IMR-90 (cell line): ENCODE measurements around the gene PPM1H.

ENCODE experiments used
- ELK1 ChIP-seq: fragments of 150-350 bp; IDR thresholded peaks from 2 replicates; pipeline ENCODE4 v1.6.1; 2016; ENCODE audit warnings: low read depth, mild to moderate bottlenecking, low read length, moderate library complexity, borderline replicate concordance
- MAFK ChIP-seq: IDR thresholded peaks from 2 replicates; pipeline ENCODE4 v1.6.1; 2012; ENCODE audit warnings: low read depth, low read length, improper control_type of control experiment
- NFE2L2 ChIP-seq: fragments of 150-350 bp; IDR thresholded peaks from 2 replicates; pipeline ENCODE4 v1.6.1; 2016; ENCODE audit warnings: low read depth, mild to moderate bottlenecking, low read length
- POLR2A ChIP-seq: IDR thresholded peaks from 2 replicates; pipeline ENCODE4 v1.6.1; 2012; ENCODE audit warnings: mild to moderate bottlenecking, low read depth, low read length
- RAD21 ChIP-seq: IDR thresholded peaks from 2 replicates; pipeline ENCODE4 v1.6.1; 2012; ENCODE audit warnings: low read length, improper control_type of control experiment
- RCOR1 ChIP-seq: IDR thresholded peaks from 2 replicates; pipeline ENCODE4 v1.6.1; 2012; ENCODE audit warnings: mild to moderate bottlenecking, low read length, improper control_type of control experiment; ENCODE audit not compliant: insufficient replicate concordance
- RFX5 ChIP-seq: IDR thresholded peaks from 2 replicates; pipeline ENCODE4 v1.8.0; 2012; ENCODE audit warnings: low read depth, mild to moderate bottlenecking, low read length, moderate library complexity
- USF2 ChIP-seq: fragments of 150-350 bp; IDR thresholded peaks from 2 replicates; pipeline ENCODE4 v1.6.1; 2017; ENCODE audit warnings: mild to moderate bottlenecking, antibody characterized with exemption, low read length, low read depth
- TF ChIP-seq, protein P1 (sequence below): conservative IDR thresholded peaks from 2 replicates; pipeline ENCODE4 v1.5.1; 2012; ENCODE audit warnings: mild to moderate bottlenecking, low read depth, low read length, improper control_type of control experiment

DNA sequence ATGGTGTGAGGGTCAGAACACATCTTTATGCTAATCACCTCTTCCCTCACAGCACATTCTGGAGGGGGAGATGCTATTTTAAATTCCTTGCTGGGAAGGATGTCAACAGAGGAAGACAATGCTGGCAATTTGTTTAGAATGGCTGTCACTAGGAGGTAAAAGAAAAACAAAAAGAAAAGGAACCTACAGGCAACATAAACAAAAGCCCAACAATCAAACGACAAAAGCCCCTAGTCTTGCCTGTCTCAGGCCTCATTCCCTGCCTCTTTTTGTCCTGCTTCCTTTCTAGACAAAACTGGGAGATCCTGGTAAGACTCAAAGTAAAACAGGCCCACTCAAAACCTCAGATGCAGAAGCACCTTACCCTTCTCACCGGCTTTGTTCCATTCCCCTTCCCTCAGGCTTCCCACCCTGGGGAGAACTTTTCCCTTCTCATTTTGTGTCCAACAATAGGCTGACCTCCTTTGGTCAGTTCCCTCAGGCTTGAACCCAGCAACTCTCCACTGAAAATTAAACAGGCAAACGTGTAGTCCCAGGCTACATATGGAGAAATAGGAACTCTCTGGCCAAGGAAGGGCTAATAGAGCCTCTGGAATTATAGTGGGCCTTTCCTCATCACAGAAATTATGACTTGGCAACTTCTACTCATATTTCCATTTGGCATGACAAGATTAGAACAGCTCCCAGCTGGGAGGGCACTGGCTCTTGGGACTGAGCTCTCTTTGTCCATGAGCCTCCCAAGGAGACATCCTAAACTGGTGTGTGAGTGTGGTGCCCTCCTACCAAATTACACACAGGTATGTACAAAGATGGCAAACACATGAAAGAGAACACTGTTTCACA, 275.3 kb downstream of the PPM1H start:
- TF ChIP-seq RCOR1: no peak
- TF ChIP-seq, protein P1, sequence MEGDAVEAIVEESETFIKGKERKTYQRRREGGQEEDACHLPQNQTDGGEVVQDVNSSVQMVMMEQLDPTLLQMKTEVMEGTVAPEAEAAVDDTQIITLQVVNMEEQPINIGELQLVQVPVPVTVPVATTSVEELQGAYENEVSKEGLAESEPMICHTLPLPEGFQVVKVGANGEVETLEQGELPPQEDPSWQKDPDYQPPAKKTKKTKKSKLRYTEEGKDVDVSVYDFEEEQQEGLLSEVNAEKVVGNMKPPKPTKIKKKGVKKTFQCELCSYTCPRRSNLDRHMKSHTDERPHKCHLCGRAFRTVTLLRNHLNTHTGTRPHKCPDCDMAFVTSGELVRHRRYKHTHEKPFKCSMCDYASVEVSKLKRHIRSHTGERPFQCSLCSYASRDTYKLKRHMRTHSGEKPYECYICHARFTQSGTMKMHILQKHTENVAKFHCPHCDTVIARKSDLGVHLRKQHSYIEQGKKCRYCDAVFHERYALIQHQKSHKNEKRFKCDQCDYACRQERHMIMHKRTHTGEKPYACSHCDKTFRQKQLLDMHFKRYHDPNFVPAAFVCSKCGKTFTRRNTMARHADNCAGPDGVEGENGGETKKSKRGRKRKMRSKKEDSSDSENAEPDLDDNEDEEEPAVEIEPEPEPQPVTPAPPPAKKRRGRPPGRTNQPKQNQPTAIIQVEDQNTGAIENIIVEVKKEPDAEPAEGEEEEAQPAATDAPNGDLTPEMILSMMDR: no peak
- TF ChIP-seq RAD21: no peak
- no peak for TF ChIP-seq NFE2L2
- TF ChIP-seq POLR2A: no peak
- TF ChIP-seq USF2: no peak
- no peak for TF ChIP-seq ELK1
- no peak for TF ChIP-seq RFX5
- no peak for TF ChIP-seq MAFK
